GM12865 (cell line): ENCODE measurements around the gene RNU1-1.
"Not testable (repeated sequence)": the region's sequence is repeated elsewhere in the genome, so short reads cannot be mapped to it uniquely, and the experiment has no call there.

Source experiments
- DNase-seq: peaks from one replicate; pipeline ENCODE4 v3.0.0; 2010; ENCODE audit warnings: low read depth
- H3K4me3 ChIP-seq: 2 replicates; pipeline ENCODE4 v1.5.1; 2011; ENCODE audit warnings: mild to moderate bottlenecking, low read depth, low read length, control low read depth
- TF ChIP-seq, protein P1 (sequence below): IDR thresholded peaks from 2 replicates; pipeline ENCODE4 v1.5.1; 2011; ENCODE audit warnings: low read length, control low read depth, low read depth, inconsistent platforms; ENCODE audit not compliant: insufficient read depth; ENCODE audit errors: missing control alignments

Gene RNU1-1

DNA sequence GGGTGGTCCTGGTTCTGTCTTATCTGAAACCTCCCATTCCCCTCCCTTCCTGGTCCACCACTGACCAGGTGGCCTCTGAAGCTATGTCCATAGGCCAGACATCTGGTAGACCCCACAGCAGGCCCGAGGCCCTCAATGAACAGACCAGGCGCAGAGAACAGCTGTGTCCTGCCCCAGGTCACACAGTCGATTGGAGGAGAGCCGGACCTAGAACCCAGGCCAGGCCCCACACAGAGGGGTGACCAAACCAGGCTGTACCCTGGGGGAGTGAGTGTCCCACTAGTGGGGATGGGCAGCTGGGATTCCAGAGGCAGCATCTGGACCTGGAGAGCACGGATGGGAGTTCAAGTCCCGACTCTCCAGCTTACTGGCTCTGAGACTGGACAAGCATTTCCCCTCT lies 29.2 kb downstream of the RNU1-1 start:
- H3K4me3 ChIP-seq: no peak overlapping the region
- no peak for DNase-seq
- TF ChIP-seq, protein P1, sequence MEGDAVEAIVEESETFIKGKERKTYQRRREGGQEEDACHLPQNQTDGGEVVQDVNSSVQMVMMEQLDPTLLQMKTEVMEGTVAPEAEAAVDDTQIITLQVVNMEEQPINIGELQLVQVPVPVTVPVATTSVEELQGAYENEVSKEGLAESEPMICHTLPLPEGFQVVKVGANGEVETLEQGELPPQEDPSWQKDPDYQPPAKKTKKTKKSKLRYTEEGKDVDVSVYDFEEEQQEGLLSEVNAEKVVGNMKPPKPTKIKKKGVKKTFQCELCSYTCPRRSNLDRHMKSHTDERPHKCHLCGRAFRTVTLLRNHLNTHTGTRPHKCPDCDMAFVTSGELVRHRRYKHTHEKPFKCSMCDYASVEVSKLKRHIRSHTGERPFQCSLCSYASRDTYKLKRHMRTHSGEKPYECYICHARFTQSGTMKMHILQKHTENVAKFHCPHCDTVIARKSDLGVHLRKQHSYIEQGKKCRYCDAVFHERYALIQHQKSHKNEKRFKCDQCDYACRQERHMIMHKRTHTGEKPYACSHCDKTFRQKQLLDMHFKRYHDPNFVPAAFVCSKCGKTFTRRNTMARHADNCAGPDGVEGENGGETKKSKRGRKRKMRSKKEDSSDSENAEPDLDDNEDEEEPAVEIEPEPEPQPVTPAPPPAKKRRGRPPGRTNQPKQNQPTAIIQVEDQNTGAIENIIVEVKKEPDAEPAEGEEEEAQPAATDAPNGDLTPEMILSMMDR: no peak

DNA sequence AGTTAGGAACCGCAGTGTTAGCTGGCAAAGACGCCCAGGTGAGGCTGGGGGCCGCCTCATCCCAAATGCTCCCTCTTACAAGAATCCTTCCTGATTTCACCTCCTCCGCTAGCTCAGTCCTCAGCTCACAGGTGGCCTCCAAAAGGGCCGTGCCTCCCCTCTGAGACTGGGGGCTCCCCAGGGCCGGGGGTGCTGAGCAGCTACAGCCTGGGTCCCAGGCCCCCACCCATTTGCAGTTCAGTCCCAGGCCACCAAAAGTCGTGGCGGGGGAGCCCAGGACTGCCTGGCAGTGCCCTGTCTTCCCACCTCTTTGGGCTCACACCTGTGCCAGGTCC lies 29.6 kb downstream of the RNU1-1 start:
- DNase-seq: no peak
- H3K4me3 ChIP-seq: no peak overlapping the region
- TF ChIP-seq, protein P1: no peak

DNA sequence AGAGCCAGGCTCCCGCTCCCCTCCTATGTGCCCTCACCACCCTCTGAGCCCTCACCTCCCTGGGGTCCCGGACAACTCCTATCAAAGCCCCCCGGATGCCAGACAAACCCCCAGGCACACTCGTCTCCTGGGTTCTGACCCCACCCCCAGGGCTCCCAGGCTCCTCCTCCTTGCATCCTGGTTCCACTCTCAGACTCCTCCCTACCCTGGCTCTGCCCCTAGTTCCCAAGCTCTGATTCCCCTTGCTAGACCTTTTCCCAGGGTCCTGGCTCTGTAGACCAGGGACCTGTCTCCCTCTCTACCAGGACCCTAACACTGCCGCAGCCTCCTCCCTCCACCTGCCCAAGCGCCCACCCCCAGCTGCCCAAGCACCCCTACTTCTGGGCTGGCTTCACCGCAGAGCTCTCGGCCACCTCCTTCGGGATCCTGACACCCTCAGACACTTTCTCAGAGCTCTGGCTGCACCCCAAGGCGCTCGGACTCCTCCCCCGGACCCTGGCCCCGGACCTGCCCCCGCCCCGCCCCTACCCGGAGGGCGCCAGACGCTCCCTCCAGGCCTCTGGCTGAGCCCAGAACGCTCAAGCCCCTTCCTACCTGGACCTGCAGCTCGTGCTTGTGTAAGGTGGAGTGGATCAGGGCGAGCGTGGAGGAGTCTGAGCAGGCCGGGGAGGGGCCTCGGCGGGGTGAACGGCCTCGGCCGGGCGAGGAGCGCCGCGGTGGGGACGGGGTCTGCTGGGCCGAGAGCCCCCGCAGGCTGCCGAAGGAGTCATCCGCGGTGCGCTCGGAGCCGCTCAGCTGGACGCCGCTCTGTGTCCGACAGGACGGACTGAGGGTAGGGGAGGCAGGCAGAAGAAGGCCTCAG lies 30.2 kb downstream of the RNU1-1 start:
- H3K4me3 ChIP-seq, DNase-seq: not testable (repeated sequence)

DNA sequence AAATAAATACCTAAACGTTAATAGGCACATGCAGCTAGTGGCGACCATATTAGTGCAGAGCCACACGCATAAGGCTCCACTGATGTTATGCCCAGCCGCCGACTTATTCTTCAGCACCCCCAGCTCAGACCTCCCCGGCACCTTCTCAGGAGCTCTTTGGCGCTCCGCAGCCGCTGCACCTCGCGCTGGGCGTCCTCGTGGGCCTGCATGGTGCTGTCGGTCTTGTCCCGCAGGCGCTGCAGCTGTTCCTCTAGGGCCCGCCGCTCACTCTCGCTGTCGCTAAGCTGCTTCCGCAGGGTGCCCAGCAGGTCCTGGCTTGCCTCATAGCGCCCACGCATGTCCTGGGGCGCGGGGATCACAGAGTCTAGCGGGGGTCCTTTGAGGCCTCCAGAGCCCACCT lies 30.9 kb downstream of the RNU1-1 start:
- not testable (repeated sequence) for H3K4me3 ChIP-seq, DNase-seq

DNA sequence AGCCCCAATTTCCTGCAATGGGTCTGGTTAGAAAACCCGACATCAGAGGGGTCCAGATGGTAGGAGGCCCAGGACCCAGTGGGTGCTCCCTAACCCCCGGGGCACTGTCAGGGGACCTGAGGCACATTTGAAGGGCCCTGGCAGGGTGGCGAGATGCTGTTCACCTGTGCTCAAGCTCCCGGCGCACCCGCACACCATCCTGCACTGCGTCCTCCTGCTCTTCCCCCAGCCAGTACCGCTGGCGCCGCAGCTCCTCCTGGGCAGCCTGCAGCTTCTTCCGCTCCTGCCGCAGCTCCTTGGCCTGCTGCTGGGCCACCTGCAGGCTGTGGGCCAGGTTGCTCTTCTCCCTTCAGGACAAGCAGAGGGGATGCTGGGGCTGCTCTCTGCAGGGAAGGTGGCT lies 36.0 kb downstream of the RNU1-1 start:
- no peak overlapping the region for H3K4me3 ChIP-seq
- TF ChIP-seq, protein P1: no peak
- DNase-seq: no peak

DNA sequence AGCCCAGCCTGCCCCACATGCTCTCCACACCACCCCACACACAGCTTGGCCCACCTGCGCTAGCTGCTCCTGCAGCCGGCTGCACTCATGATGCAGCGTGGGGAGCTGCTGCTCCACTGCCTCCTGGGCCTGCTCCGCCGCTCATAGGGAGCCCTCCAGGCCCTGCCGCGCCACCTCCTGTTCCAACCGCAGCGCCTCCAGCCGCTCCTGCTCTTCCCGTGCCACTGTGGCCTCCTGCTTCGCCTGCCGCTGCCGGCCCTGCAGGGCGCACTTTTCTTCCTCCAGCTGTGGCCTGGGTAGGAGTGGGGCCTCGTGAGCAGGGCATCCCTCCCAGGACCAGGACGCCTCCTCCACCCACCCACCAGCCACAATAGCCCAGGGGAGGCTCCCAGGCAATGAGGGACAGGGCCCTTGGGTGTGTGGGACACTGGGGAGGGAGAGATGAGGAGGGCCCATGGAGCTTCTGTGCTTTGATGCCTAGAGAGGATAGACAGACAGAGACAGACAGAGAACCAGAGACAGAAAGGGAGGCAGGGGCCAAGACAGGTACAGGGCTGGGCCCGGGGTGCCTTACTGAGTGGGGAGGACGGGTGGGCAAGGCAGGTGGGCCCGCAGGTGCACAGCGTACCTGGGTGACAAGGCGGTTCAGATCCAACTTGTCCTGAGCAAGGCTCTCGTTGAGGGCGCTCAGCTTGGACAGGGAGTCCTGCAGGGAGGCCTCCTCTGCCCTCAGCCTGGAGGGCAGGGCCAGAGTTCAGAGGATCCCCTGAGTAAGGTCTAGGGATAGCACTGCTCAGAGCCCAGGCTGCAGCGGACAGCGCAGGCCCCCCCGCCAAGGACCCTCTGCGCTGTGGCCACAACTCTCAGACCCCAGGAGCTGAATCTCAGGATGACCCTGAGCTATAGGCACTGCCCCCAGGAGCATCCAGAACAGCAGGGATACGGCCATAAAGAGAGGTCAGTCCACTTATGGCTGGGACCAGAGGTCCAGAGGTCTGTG lies 38.0 kb downstream of the RNU1-1 start:
- not testable (repeated sequence) for H3K4me3 ChIP-seq, DNase-seq

DNA sequence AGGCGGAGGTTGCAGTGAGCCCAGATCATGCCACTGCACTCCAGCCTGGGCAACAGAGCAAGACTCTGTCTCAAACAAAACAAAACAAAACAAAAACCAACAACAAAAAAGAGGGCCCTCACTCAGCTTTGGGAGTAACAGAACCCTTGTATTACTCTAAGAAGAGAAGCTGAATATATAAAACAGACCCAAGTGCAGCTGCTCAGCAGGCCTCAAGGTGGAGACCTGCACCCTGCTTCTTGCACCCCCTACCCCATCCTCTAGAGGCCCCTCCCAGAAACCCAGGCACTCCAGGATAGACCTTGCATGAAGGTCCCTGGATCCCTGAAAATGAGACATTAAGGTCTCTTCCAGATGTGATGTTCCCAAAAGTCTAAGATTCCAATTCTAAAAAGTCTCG lies 39.2 kb downstream of the RNU1-1 start:
- DNase-seq, H3K4me3 ChIP-seq: not testable (repeated sequence)
- TF ChIP-seq, protein P1: peak; percentile 8

DNA sequence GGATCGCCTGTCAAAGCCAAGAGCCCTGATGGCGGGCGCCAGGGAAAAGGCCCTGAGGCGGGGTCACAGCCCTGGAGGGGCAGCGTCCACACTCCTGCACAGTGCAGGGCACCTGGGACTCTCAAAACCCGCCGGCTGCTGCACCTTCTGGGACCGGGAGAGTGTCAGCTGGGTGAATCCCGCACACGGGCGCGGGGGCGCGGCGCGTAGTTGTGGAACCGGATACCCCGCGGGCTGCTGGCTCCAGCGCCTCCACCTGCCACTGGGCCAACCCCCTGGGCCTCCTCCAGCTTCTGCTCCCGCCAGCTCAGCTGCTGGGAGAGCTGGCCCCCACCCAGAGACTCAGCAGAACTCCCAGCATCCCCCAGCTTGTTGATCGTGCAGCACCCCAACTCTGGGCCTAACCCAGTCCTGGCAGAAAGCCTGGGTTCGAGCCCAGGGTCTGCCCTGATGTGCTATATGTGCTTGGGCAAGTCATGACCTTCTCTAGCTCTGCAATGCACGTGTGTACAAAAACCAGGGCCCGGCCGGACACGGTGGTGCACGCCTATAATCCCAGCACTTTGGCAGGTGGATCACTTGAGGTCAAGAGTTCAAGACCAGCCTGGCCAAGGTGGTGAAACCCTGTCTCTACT lies 39.8 kb downstream of the RNU1-1 start:
- DNase-seq: no peak
- no peak overlapping the region for H3K4me3 ChIP-seq
- TF ChIP-seq, protein P1: no peak
